A673 (cell line): Measurements from ENCODE around the gene RBBP5. TPM values are rescaled to one million over a fixed set of nuclear protein-coding genes. Genes with fewer than 3 reads are reported as not detected.

Experiments
- BruUV-seq: library from RNA; stranded (reverse); fragments of 400-500 nt; replicated peaks from 2 replicates; lab custom pipeline; 2021; lab: Mats Ljungman, UMichigan
- CTCF ChIA-PET: fragments of 300-600 bp; sonication (Branson Sonifier 250); formaldehyde crosslinking; loops from one replicate; lab custom pipeline; 2022; ENCODE audit warnings: antibody characterized with exemption; lab: Charles Lee
- POLR2A ChIA-PET: fragments of 300-600 bp; sonication (Branson Sonifier 250); formaldehyde crosslinking; loops from one replicate; lab custom pipeline; 2022; ENCODE audit warnings: antibody characterized with exemption; ENCODE audit not compliant: low non-redundant PET; lab: Charles Lee
- DNase-seq: peaks from one replicate; pipeline ENCODE4 v3.0.0-alpha.2; 2015; ENCODE audit warnings: low spot score
- H3K27ac ChIP-seq: fragments of 200-600 bp; sonication (generic); 2 replicates; pipeline ENCODE4 v1.5.1; 2016; ENCODE audit warnings: mixed run types, low read depth, mild to moderate bottlenecking, mixed read lengths, antibody characterized with exemption, low read length; ENCODE audit not compliant: poor library complexity, severe bottlenecking
- H3K27me3 ChIP-seq: fragments of 200-600 bp; sonication (generic); replicated peaks from 2 replicates; pipeline ENCODE4 v1.6.1; 2017; ENCODE audit warnings: mixed run types, low read depth, mild to moderate bottlenecking, mixed read lengths, antibody characterized with exemption, low read length; ENCODE audit not compliant: insufficient read depth, poor library complexity
- H3K36me3 ChIP-seq: fragments of 200-600 bp; sonication (generic); 2 replicates; pipeline ENCODE4 v1.6.1; 2016; ENCODE audit warnings: mixed run types, mild to moderate bottlenecking, mixed read lengths, antibody characterized with exemption, low read length; ENCODE audit not compliant: insufficient read depth, poor library complexity, severe bottlenecking
- H3K4me1 ChIP-seq: fragments of 200-600 bp; sonication (generic); 2 replicates; pipeline ENCODE4 v1.6.1; 2017; ENCODE audit warnings: mixed run types, mild to moderate bottlenecking, mixed read lengths, antibody characterized with exemption, low read length; ENCODE audit not compliant: insufficient read depth, poor library complexity, severe bottlenecking
- H3K4me3 ChIP-seq: fragments of 200-600 bp; sonication (generic); 2 replicates; pipeline ENCODE4 v1.5.1; 2016; ENCODE audit warnings: low read depth, mixed run types, mild to moderate bottlenecking, mixed read lengths, low read length; ENCODE audit not compliant: poor library complexity, severe bottlenecking
- H3K9me3 ChIP-seq: fragments of 200-600 bp; sonication (generic); 2 replicates; pipeline ENCODE4 v1.6.1; 2016; ENCODE audit warnings: mixed run types, low read depth, mild to moderate bottlenecking, mixed read lengths, antibody characterized with exemption, low read length; ENCODE audit not compliant: poor library complexity, severe bottlenecking
- CTCF ChIP-seq: fragments of 300-800, 200-600 bp; sonication (generic); conservative IDR thresholded peaks from 2 replicates; pipeline ENCODE4 v1.5.1; 2017; ENCODE audit warnings: low read depth, mild to moderate bottlenecking, antibody characterized with exemption, low read length, moderate library complexity, mixed read lengths
- EZH2 ChIP-seq: fragments of 200-600 bp; sonication (generic); IDR thresholded peaks from 2 replicates; pipeline ENCODE4 v1.6.1; 2017; ENCODE audit warnings: borderline replicate concordance, low read depth, mild to moderate bottlenecking, mixed read lengths, antibody characterized with exemption, low read length; ENCODE audit not compliant: poor library complexity, severe bottlenecking
- intact Hi-C: fragments of 100-400 bp; cut with micrococcal nuclease; formaldehyde crosslinking; loops from one replicate; pipeline ENCODE4 v1.10.0; 2022; ENCODE audit not compliant: unreplicated experiment
- total RNA-seq: library from RNA; stranded (reverse); gene quantifications from 2 replicates; pipeline ENCODE4 v1.2.3, GENCODE V29; 2021

The RBBP5 gene
- total RNA-seq, 1 experiment from 2014 or later = 32.0 TPM

DNA sequence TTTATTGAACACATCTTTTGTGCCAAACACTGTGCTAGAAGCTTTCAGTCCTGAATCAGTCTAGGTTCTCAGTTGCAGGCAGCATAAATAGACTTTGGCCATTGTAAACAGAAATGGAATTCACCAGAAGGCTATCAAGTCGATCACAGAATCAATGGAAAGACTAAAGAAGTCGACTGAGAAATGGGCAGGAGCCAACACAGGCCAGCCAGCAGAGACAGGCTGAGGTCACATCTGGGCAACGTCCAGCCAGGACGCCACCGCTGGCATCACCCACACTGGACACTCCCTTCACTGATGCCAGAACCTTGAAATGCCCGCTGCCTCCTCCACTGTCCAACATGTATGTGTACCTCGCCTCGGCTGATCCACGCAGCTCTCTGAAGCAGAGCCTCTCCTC lies 84.2 kb downstream of the RBBP5 start:
- intact Hi-C loops = no loop called here
- ChIA-PET CTCF (no interaction called here), POLR2A (no interaction called here)
- no peaks in the 10 kb centered on the region for H3K36me3 ChIP-seq
- BruUV-seq = no TSS peak
- DNase-seq = no peak
- H3K4me1 ChIP-seq = no peaks in the 10 kb centered on the region
- TF ChIP-seq EZH2 (no peak), CTCF (no peak)
- no peak overlapping the region for H3K27ac ChIP-seq
- H3K4me3 ChIP-seq = no peak overlapping the region
- peaks cover 38% of the 10 kb centered on the region for H3K27me3 ChIP-seq
- no peaks in the 10 kb centered on the region for H3K9me3 ChIP-seq

Other genes with a start within 250 kb of the RBBP5 start
- gene CNTN2, start 78.8 kb downstream of the RBBP5 start, total RNA-seq = not detected in 2 replicates
- gene TMEM81, start 37.5 kb downstream of the RBBP5 start, total RNA-seq = 5.4 and 5.9 TPM in 2 replicates
- gene DSTYK, start 89.7 kb upstream of the RBBP5 start, total RNA-seq = 7.1 and 7.5 TPM in 2 replicates
- 2.2 and 3.0 TPM in 2 replicates for gene TMCC2, start 106.0 kb upstream of the RBBP5 start, total RNA-seq
- gene NUAK2, start 199.8 kb upstream of the RBBP5 start, total RNA-seq = 0.45 and 0.83 TPM in 2 replicates
- 0.39 TPM in 1 of 2 replicates, not detected in the other for gene KLHDC8A, start 234.9 kb upstream of the RBBP5 start, total RNA-seq